ENCODE data around the gene AGTR1. TPM values are rescaled to one million over a fixed set of nuclear protein-coding genes. Genes with fewer than 3 reads are reported as not detected.
"Not testable (repeated sequence)": the region's sequence is repeated elsewhere in the genome, so short reads cannot be mapped to it uniquely, and the experiment has no call there.

Gene AGTR1
- total RNA-seq, 1 experiment from 2014 or later: not detected

- CTCF ChIA-PET: no interaction called here
- no TSS peak for BruUV-seq (replicated peaks)
- no peaks in the 10 kb centered on the region for H3K9me3 Mint-ChIP-seq (ENCODE audit: unreplicated experiment)
These were observed 81.2 kb downstream of the AGTR1 start for GRCh38 chr3:148778926-148779325.

GRCh38 chr3:148785026-148785425, 87.3 kb downstream of the AGTR1 start:
- DNase-seq; H3K4me3 Mint-ChIP-seq (ENCODE audit: unreplicated experiment); H3K9me3 Mint-ChIP-seq (ENCODE audit: unreplicated experiment); H3K4me1 Mint-ChIP-seq (ENCODE audit: low read depth, unreplicated experiment); POLR2A ChIA-PET; H3K4me1 ChIP-seq; H3K36me3 Mint-ChIP-seq (ENCODE audit: insufficient read depth, unreplicated experiment); H3K4me3 ChIP-seq (ENCODE audit: low read depth, low read length); intact Hi-C loops (cut with micrococcal nuclease; ENCODE audit: unreplicated experiment); BruUV-seq (replicated peaks); H3K36me3 ChIP-seq (ENCODE audit: control insufficient read depth, insufficient read depth, low read length); H3K27me3 ChIP-seq (replicated peaks; ENCODE audit: control insufficient read depth, insufficient read depth, low read length); H3K27ac Mint-ChIP-seq (ENCODE audit: unreplicated experiment); H3K27me3 Mint-ChIP-seq (ENCODE audit: insufficient read depth, unreplicated experiment); CTCF ChIA-PET; H3K9me3 ChIP-seq: not testable (repeated sequence)

More at GRCh38 chr3:148778926-148779325, 81.2 kb downstream of the AGTR1 start:
- Histone ChIP-seq H3K4me3 (ENCODE audit: low read depth, low read length) (no peak overlapping the region), H3K9me3 (no peaks in the 10 kb centered on the region), H3K4me1 (no peaks in the 10 kb centered on the region), H3K27me3 (replicated peaks; ENCODE audit: control insufficient read depth, insufficient read depth, low read length) (no peaks in the 10 kb centered on the region), H3K36me3 (ENCODE audit: control insufficient read depth, insufficient read depth, low read length) (no peaks in the 10 kb centered on the region)
- POLR2A ChIA-PET: no interaction called here
- Mint-ChIP-seq H3K27ac (ENCODE audit: unreplicated experiment) (no peak overlapping the region), H3K27me3 (ENCODE audit: insufficient read depth, unreplicated experiment) (no peaks in the 10 kb centered on the region), H3K4me1 (ENCODE audit: low read depth, unreplicated experiment) (no peaks in the 10 kb centered on the region), H3K4me3 (ENCODE audit: unreplicated experiment) (no peak overlapping the region), H3K36me3 (ENCODE audit: insufficient read depth, unreplicated experiment) (no peaks in the 10 kb centered on the region)
- DNase-seq: no peak
- intact Hi-C loops (cut with micrococcal nuclease; ENCODE audit: unreplicated experiment): no loop called here
- TF ChIP-seq CTCF (IDR thresholded peaks at IDR 0.05; ENCODE audit: insufficient read depth in 1 of 2, low read depth in 1 of 2, low read length in 1 of 2, severe bottlenecking in 1 of 2, unreplicated experiment in 1 of 2): no peak

GRCh38 chr3:148786159-148786558, 88.5 kb downstream of the AGTR1 start:
- intact Hi-C loops (cut with micrococcal nuclease; ENCODE audit: unreplicated experiment); CTCF ChIA-PET; H3K27me3 ChIP-seq (replicated peaks; ENCODE audit: control insufficient read depth, insufficient read depth, low read length); H3K27ac Mint-ChIP-seq (ENCODE audit: unreplicated experiment); H3K36me3 ChIP-seq (ENCODE audit: control insufficient read depth, insufficient read depth, low read length); H3K4me3 ChIP-seq (ENCODE audit: low read depth, low read length); POLR2A ChIA-PET; H3K4me1 Mint-ChIP-seq (ENCODE audit: low read depth, unreplicated experiment); DNase-seq; BruUV-seq (replicated peaks); H3K9me3 Mint-ChIP-seq (ENCODE audit: unreplicated experiment); H3K36me3 Mint-ChIP-seq (ENCODE audit: insufficient read depth, unreplicated experiment); H3K27me3 Mint-ChIP-seq (ENCODE audit: insufficient read depth, unreplicated experiment); H3K4me3 Mint-ChIP-seq (ENCODE audit: unreplicated experiment); H3K4me1 ChIP-seq; H3K9me3 ChIP-seq: not testable (repeated sequence)

GRCh38 chr3:148789146-148789545, 91.4 kb downstream of the AGTR1 start:
- H3K4me3 Mint-ChIP-seq (ENCODE audit: unreplicated experiment): no peak overlapping the region
- CTCF ChIA-PET: no interaction called here

More at GRCh38 chr3:148789146-148789545, 91.4 kb downstream of the AGTR1 start:
- Mint-ChIP-seq H3K4me1 (ENCODE audit: low read depth, unreplicated experiment) (no peaks in the 10 kb centered on the region), H3K9me3 (ENCODE audit: unreplicated experiment) (no peaks in the 10 kb centered on the region), H3K36me3 (ENCODE audit: insufficient read depth, unreplicated experiment) (no peaks in the 10 kb centered on the region), H3K27ac (ENCODE audit: unreplicated experiment) (no peak overlapping the region), H3K27me3 (ENCODE audit: insufficient read depth, unreplicated experiment) (peaks cover 7% of the 10 kb centered on the region)
- intact Hi-C loops (cut with micrococcal nuclease; ENCODE audit: unreplicated experiment): no loop called here
- no peaks in the 10 kb centered on the region for H3K36me3 ChIP-seq (ENCODE audit: control insufficient read depth, insufficient read depth, low read length)
- no peaks in the 10 kb centered on the region for H3K4me1 ChIP-seq
- H3K9me3 ChIP-seq: no peaks in the 10 kb centered on the region
- TF ChIP-seq CTCF (IDR thresholded peaks at IDR 0.05; ENCODE audit: insufficient read depth in 1 of 2, low read depth in 1 of 2, low read length in 1 of 2, severe bottlenecking in 1 of 2, unreplicated experiment in 1 of 2): no peak
- BruUV-seq (replicated peaks): no TSS peak
- no peaks in the 10 kb centered on the region for H3K27me3 ChIP-seq (replicated peaks; ENCODE audit: control insufficient read depth, insufficient read depth, low read length)
- no peak for DNase-seq
- H3K4me3 ChIP-seq (ENCODE audit: low read depth, low read length): no peak overlapping the region
- POLR2A ChIA-PET: no interaction called here

Data from Caco-2 (cell line).